ENCODE data around the gene ZXDC.

ZXDC gene

GRCh38 chr3:126431103-126431534, 44.6 kb downstream of the ZXDC start:
- in situ Hi-C loops (cut with HindIII; ENCODE audit: low pct_ligation_motif_present, low pct_unique_long_range_greater_than_20kb, low sequenced_read_pairs): no loop called here
- DNase-seq: no peak

DNA sequence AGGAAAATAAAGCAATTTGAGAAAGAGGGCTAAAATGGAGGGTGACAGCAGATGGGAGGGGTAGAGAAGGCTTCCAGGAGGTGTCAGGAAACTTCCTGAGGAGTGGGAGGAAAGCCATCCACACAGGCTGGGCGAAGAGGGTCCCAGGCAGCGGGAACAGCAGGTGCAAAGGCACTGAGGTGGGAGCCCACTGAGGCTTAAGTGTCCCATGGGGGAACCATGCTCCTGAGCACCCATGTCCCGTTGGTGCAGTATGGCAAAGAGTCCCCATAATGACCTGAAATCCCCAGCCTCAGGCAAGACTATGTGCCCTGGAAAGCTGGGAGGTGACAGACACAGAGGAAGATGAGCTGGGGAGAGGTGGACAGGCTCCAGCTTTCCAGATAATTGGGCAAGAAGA, 50.9 kb downstream of the ZXDC start:
- in situ Hi-C loops (cut with HindIII; ENCODE audit: low pct_ligation_motif_present, low pct_unique_long_range_greater_than_20kb, low sequenced_read_pairs): no loop called here
- no peak for DNase-seq

GRCh38 chr3:126424039-126424717, 51.5 kb downstream of the ZXDC start:
- in situ Hi-C loops (cut with HindIII; ENCODE audit: low pct_ligation_motif_present, low pct_unique_long_range_greater_than_20kb, low sequenced_read_pairs): no loop called here
- no peak for DNase-seq

GRCh38 chr3:126423191-126424038, 52.3 kb downstream of the ZXDC start:
- no peak for DNase-seq
- in situ Hi-C loops (cut with HindIII; ENCODE audit: low pct_ligation_motif_present, low pct_unique_long_range_greater_than_20kb, low sequenced_read_pairs): no loop called here

GRCh38 chr3:126422571-126423091, 53.1 kb downstream of the ZXDC start:
- no peak for DNase-seq
- in situ Hi-C loops (cut with HindIII; ENCODE audit: low pct_ligation_motif_present, low pct_unique_long_range_greater_than_20kb, low sequenced_read_pairs): no loop called here

- in situ Hi-C loops (cut with HindIII; ENCODE audit: low pct_ligation_motif_present, low pct_unique_long_range_greater_than_20kb, low sequenced_read_pairs): no loop called here
- DNase-seq: no peak
Measured at GRCh38 chr3:126422121-126422520, 53.6 kb downstream of the ZXDC start.

- no peak for DNase-seq
- in situ Hi-C loops (cut with HindIII; ENCODE audit: low pct_ligation_motif_present, low pct_unique_long_range_greater_than_20kb, low sequenced_read_pairs): no loop called here
Measured at GRCh38 chr3:126421573-126422119, 54.0 kb downstream of the ZXDC start.

DNA sequence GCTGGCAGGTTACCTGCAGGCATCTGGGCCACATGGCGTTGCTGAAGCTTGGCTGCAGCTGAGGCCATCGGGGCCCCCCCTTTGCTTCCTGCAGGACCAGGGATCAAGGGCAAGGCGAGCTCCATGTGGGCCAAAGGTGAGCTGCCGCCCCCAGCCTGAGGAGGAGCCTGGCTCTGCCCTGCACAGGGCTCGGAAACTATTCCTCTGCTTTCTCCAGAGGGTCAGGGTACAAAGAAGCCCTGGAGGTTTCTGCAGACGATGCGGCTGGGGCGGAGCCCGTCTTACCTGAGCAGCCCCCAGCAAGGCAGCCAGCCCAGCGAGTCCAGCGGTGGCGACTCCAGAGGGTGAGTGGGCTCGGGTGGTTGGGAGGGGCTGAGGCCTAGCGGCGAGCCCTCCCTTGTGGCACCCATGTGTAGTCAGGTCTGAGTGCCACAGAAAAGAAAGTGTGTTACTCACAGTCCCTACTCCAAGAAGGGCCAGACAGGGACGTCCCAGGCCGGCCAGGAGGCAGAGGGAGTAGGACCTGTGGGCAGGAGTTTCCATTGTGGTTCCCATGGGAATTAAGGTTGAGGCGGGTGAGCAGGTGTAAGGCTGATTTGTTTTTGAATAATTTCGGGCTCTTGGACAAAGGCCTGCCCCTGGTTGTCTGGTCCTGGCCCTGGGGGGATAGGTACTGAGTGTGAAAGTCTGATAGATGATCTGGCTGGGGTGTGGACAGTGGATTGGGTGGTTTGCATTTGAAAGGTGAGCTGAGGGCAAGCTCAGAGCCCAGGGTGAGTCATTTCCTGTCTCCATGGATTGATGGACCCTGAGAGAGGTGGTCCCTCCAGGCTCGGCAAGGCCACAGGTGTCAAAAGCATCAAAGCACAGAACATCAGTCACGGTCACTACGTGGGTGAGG, 55.6 kb downstream of the ZXDC start:
- DNase-seq: no peak
- in situ Hi-C loops (cut with HindIII; ENCODE audit: low pct_ligation_motif_present, low pct_unique_long_range_greater_than_20kb, low sequenced_read_pairs): no loop called here

DNA sequence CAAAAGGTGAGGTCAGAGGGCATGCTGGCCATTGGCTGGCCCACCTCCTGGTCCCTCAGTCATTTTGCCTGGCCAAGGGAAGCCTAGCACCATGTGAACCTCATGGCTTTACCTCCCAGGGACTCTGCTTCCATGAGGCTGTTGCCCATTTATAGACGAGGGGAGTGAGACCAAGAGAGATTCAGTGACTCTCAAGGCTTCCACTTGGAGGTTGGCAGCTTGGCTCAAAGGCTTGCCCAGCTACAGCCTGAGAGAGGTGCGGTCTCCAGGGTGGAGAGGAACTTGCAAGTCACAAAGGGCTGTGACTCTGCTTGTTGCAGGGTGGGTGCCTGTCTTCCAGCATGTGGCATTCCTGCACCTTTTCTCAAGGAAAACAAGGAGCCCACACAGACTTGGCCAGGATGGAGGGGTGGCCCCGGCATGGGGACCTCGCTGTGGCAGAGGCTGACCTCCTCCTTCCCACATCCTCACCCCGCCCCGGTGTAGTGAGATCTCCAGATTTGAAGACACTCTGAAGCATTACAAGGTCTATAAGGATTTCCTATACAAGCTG, 56.5 kb downstream of the ZXDC start:
- no peak for DNase-seq
- in situ Hi-C loops (cut with HindIII; ENCODE audit: low pct_ligation_motif_present, low pct_unique_long_range_greater_than_20kb, low sequenced_read_pairs): no loop called here

DNA sequence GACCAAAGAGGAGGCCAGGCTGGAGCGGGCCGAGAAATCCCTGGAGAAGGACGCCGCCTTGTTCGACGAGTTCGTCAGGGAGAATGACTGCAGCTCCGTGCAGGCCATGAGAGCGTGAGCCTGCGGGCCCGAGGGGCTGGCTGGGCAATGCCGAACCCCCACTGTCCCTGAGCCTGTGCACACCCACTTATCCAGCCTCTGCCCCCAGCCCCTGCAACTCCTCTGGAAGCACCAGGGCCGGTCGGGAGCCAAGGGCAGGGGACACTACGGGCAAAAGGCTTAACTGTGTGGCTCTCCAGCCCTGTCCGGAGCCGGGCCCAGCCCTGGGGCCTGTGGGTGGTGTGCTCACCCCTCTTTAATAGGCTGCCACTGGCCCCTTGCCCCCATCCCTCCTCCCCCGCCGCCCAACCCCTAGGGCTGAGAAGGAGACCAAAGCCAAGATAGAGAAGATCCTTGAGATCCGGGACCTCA, 57.0 kb downstream of the ZXDC start:
- no peak for DNase-seq
- in situ Hi-C loops (cut with HindIII; ENCODE audit: low pct_ligation_motif_present, low pct_unique_long_range_greater_than_20kb, low sequenced_read_pairs): no loop called here

DNA sequence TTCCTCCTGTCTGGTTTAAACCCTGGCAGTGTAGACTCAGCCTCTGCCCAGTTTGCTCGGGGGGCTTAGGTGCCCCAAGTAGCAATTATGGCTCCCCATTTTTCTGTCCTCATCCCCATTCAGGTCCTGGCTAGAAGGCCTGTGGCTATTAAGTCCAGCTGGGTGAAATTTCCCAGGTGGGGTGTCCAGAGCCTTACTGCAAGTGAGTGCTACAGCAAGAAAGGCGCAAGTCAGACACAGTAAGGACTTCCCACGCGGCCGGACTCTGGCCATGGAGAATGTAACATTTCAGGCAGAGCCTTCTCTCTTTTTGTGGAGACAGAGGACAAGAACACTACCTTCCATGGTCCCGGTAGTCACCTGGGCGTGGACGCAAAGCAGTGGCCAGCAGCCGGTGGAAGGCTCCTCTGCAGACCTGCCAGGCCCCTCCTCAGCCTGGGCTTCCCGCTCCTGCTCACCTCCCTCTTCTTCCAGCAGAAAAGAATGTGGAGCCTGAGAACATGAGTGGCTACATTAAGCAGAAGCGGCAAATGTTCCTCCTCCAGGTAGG, 57.6 kb downstream of the ZXDC start:
- DNase-seq: no peak
- in situ Hi-C loops (cut with HindIII; ENCODE audit: low pct_ligation_motif_present, low pct_unique_long_range_greater_than_20kb, low sequenced_read_pairs): no loop called here

DNA sequence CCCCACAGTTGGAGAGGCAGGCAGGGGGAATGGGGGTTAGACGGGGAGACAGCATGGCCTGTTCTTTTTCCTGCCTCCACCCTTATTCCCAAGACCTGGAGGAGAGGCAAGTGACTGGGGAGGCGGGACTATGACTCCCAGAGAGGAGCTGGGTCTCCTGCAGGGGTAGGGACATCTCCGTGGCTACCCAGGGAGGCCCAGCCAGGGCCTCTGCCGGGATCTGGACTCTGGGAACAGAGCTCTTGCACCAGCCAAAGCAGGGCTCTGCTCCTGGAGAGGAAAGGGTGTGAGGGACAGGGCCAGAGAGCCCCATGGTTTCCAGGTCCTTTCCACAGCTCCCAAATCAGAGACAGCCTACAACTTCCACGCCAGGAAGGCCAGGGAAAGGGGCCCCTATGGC, 58.2 kb downstream of the ZXDC start:
- no peak for DNase-seq
- in situ Hi-C loops (cut with HindIII; ENCODE audit: low pct_ligation_motif_present, low pct_unique_long_range_greater_than_20kb, low sequenced_read_pairs): no loop called here

- DNase-seq: no peak
- in situ Hi-C loops (cut with HindIII; ENCODE audit: low pct_ligation_motif_present, low pct_unique_long_range_greater_than_20kb, low sequenced_read_pairs): no loop called here
Measured at GRCh38 chr3:126416943-126417342, 58.7 kb downstream of the ZXDC start.

DNA sequence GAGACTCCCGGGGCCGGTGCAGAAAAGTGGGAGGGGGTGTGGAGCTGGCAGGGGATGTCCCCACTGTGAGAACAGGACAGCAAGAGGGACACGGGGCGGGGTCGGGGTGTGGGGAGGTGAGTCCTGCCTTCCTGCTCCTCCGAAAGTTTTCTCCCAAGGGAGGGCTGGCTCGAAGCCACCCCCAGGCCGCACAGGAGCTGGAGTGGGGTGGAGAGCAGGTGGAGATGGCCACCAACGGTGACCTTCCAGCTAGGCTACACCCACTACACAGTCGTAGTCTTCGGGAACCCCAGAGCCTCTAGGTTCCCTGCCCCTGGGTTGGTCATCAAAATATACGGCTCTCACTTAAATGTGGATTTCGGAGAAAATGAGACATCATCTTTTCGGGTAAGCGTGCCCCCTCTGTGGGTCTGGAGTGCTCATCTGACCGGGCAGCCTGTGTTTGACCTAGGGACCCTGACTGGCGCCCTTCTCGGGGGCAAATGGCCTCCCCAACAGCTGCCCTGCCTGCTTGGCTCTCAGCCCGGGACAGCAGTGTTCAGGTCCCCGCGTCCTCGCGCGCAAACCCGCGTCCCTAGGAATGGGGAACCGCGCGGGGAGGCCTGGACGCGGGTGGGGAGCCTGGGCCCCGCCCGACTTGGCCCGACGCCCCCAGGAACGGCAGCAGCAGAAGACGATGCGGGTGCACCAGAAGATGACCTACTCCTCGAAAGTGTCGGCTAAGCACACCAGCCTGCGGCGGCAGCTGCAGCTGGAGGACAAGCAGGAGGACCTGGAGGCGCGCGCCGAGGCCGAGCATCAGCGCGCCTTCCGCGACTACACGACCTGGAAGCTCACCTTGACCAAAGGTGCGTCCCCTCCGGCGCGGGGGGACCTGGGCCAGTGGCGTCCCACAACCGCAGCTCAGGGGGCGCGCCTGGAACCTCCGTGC, 59.8 kb downstream of the ZXDC start:
- DNase-seq: no peak
- in situ Hi-C loops (cut with HindIII; ENCODE audit: low pct_ligation_motif_present, low pct_unique_long_range_greater_than_20kb, low sequenced_read_pairs): no loop called here

GRCh38 chr3:126414961-126415660, 60.6 kb downstream of the ZXDC start:
- no peak for DNase-seq
- in situ Hi-C loops (cut with HindIII; ENCODE audit: low pct_ligation_motif_present, low pct_unique_long_range_greater_than_20kb, low sequenced_read_pairs): no loop called here

- in situ Hi-C loops (cut with HindIII; ENCODE audit: low pct_ligation_motif_present, low pct_unique_long_range_greater_than_20kb, low sequenced_read_pairs): no loop called here
- DNase-seq: no peak
Measured at GRCh38 chr3:126414406-126414805, 61.3 kb downstream of the ZXDC start.

All from ACHN (cell line).